ENCODE data around the gene HLTF. TPM values are rescaled to one million over a fixed set of nuclear protein-coding genes. Genes with fewer than 3 reads are reported as not detected.

HLTF gene
- total and polyA plus RNA-seq, 2 experiments from 2014 or later: 89.5 to 146 TPM

GRCh38 chr3:149090461-149090860 is 4.1 kb upstream of the HLTF start:
- TF ChIP-seq EZH2 (IDR thresholded peaks at IDR 0.05; ENCODE audit: low read depth, unreplicated experiment) (no peak), NANOG (IDR thresholded peaks at IDR 0.05; ENCODE audit: borderline replicate concordance) (no peak), ZNF462 (CRISPR knock-in tag; IDR thresholded peaks at IDR 0.05) (no peak), ZNF331 (CRISPR knock-in tag; IDR thresholded peaks at IDR 0.05; ENCODE audit: low read depth) (no peak)
- Histone ChIP-seq H3K27me3 (ENCODE audit: insufficient read depth) (peaks cover 13% of the 10 kb centered on the region), H2AFZ (peak overlapping the region; percentile 90), H3K9me2 (ENCODE audit: insufficient read depth) (peaks cover 3% of the 10 kb centered on the region; the same call in 1 of the 2 replicates), H3F3A (replicated peaks; ENCODE audit: low read depth) (0 out of 2 replicates have a peak, but pooled peaks cover 3% of the 10 kb centered on the region), H3K79me2 (replicated peaks; ENCODE audit: insufficient read depth) (peaks cover 1% of the 10 kb centered on the region; the same call in 1 of the 2 replicates), H3K27ac (ENCODE audit: low read depth) (no peak overlapping the region), H3K4me2 (no peak overlapping the region), H3K4me3 (no peak overlapping the region), H3K4me1 (ENCODE audit: insufficient read depth) (no peaks in the 10 kb centered on the region), H3K36me3 (ENCODE audit: insufficient read depth) (no peaks in the 10 kb centered on the region), H4K20me1 (replicated peaks; ENCODE audit: insufficient read depth) (no peaks in the 10 kb centered on the region)
- H3K4me3 Mint-ChIP-seq: no peak overlapping the region
- no peak overlapping the region for H3K27ac Mint-ChIP-seq
- H3K9me3 Mint-ChIP-seq: peaks cover 8% of the 10 kb centered on the region
- H3K27me3 Mint-ChIP-seq (ENCODE audit: insufficient read depth, low read depth, poor library complexity): peaks cover 24% of the 10 kb centered on the region
- DNase-seq (ENCODE audit: low spot score) (no peak), ATAC-seq (no peak)
- H3K4me1 Mint-ChIP-seq: peaks cover 4% of the 10 kb centered on the region
- H3K36me3 Mint-ChIP-seq (ENCODE audit: low read depth): peaks cover 10% of the 10 kb centered on the region

GRCh38 chr3:149089395-149089794 is 3.1 kb upstream of the HLTF start:
- no peak overlapping the region for H3K27ac Mint-ChIP-seq
- Histone ChIP-seq H3K36me3 (ENCODE audit: insufficient read depth) (peaks cover 5% of the 10 kb centered on the region; the same call in 1 of the 2 replicates), H2AFZ (0 out of 2 replicates have a peak overlapping the region, but pooled peaks have one; percentile 7), H3K9me2 (ENCODE audit: insufficient read depth) (peaks cover 3% of the 10 kb centered on the region; the same call in 1 of the 2 replicates), H3K4me3 (no peak overlapping the region), H3F3A (replicated peaks; ENCODE audit: low read depth) (0 out of 2 replicates have a peak, but pooled peaks cover 3% of the 10 kb centered on the region), H3K27me3 (ENCODE audit: insufficient read depth) (peaks cover 19% of the 10 kb centered on the region), H3K27ac (ENCODE audit: low read depth) (no peak overlapping the region), H3K4me2 (no peak overlapping the region), H3K79me2 (replicated peaks; ENCODE audit: insufficient read depth) (peaks cover 12% of the 10 kb centered on the region), H3K4me1 (ENCODE audit: insufficient read depth) (peaks cover 9% of the 10 kb centered on the region), H4K20me1 (replicated peaks; ENCODE audit: insufficient read depth) (peaks cover 9% of the 10 kb centered on the region)
- H3K27me3 Mint-ChIP-seq (ENCODE audit: insufficient read depth, low read depth, poor library complexity): peaks cover 24% of the 10 kb centered on the region
- ATAC-seq (no peak), DNase-seq (ENCODE audit: low spot score) (no peak)
- H3K36me3 Mint-ChIP-seq (ENCODE audit: low read depth): peaks cover 13% of the 10 kb centered on the region
- H3K4me1 Mint-ChIP-seq: peaks cover 10% of the 10 kb centered on the region
- no peak overlapping the region for H3K4me3 Mint-ChIP-seq
- H3K9me3 Mint-ChIP-seq: peaks cover 8% of the 10 kb centered on the region
- no peak for TF ChIP-seq EZH2phosphoT487 (IDR thresholded peaks at IDR 0.05; ENCODE audit: unreplicated experiment)
- TF ChIP-seq STAT1 (IDR thresholded peaks at IDR 0.05; ENCODE audit: unreplicated experiment): no peak
- TF ChIP-seq, protein P1, sequence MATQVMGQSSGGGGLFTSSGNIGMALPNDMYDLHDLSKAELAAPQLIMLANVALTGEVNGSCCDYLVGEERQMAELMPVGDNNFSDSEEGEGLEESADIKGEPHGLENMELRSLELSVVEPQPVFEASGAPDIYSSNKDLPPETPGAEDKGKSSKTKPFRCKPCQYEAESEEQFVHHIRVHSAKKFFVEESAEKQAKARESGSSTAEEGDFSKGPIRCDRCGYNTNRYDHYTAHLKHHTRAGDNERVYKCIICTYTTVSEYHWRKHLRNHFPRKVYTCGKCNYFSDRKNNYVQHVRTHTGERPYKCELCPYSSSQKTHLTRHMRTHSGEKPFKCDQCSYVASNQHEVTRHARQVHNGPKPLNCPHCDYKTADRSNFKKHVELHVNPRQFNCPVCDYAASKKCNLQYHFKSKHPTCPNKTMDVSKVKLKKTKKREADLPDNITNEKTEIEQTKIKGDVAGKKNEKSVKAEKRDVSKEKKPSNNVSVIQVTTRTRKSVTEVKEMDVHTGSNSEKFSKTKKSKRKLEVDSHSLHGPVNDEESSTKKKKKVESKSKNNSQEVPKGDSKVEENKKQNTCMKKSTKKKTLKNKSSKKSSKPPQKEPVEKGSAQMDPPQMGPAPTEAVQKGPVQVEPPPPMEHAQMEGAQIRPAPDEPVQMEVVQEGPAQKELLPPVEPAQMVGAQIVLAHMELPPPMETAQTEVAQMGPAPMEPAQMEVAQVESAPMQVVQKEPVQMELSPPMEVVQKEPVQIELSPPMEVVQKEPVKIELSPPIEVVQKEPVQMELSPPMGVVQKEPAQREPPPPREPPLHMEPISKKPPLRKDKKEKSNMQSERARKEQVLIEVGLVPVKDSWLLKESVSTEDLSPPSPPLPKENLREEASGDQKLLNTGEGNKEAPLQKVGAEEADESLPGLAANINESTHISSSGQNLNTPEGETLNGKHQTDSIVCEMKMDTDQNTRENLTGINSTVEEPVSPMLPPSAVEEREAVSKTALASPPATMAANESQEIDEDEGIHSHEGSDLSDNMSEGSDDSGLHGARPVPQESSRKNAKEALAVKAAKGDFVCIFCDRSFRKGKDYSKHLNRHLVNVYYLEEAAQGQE (IDR thresholded peaks at IDR 0.05; ENCODE audit: unreplicated experiment): no peak
- no peak for TF ChIP-seq EZH2 (IDR thresholded peaks at IDR 0.05; ENCODE audit: low read depth, unreplicated experiment)
- no peak for TF ChIP-seq JUNB (IDR thresholded peaks at IDR 0.05; ENCODE audit: unreplicated experiment)
- no peak for TF ChIP-seq CTCF (conservative IDR thresholded peaks at IDR 0.05; ENCODE audit: low read depth in 2 of 2)

All from GM23338 (cell line).